H1 (cell line): ENCODE measurements around the gene PTPN1. TPM values are rescaled to one million over a fixed set of nuclear protein-coding genes. Genes with fewer than 3 reads are reported as not detected.

Experiments
- CTCF ChIA-PET: fragments of 300-600 bp; sonication (Branson Sonifier 250); formaldehyde crosslinking; loops from one replicate; lab custom pipeline; 2021; ENCODE audit not compliant: partially characterized antibody; lab: Charles Lee
- POLR2A ChIA-PET: fragments of 300-600 bp; sonication (Branson Sonifier 250); formaldehyde crosslinking; loops from one replicate; lab custom pipeline; 2021; ENCODE audit warnings: inconsistent platforms; ENCODE audit not compliant: partially characterized antibody; lab: Charles Lee
- DNase-seq, 2 experiments: peaks; one replicate each; pipeline versions ENCODE4 v3.0.0 to v3.0.0-alpha.2; 2010 to 2022; ENCODE audit warnings: low spot score in 2 of 2, low read depth in 1 of 2, mixed read lengths in 1 of 2
- FAIRE-seq: peaks from 2 replicates; lab custom pipeline; 2011; peaks lifted over from hg19 to GRCh38; lab: Jason Lieb, UNC
- H2AFZ ChIP-seq: 2 replicates; pipeline ENCODE4 v1.8.1; 2012; ENCODE audit warnings: low read length, inconsistent platforms
- H2AK5ac ChIP-seq: 2 replicates; pipeline ENCODE4 v1.6.1; 2013; ENCODE audit warnings: low read depth, low read length
- H2BK120ac ChIP-seq: replicated peaks from 2 replicates; pipeline ENCODE3; 2013; ENCODE audit warnings: low read depth, low read length, inconsistent platforms
- H2BK12ac ChIP-seq: 2 replicates; pipeline ENCODE4 v1.6.1; 2013; ENCODE audit warnings: low read depth, low read length
- H2BK15ac ChIP-seq: 2 replicates; pipeline ENCODE4 v1.6.1; 2013; ENCODE audit warnings: low read length
- H2BK20ac ChIP-seq: 2 replicates; pipeline ENCODE4 v1.6.1; 2013; ENCODE audit warnings: low read length
- H2BK5ac ChIP-seq: 2 replicates; pipeline ENCODE4 v1.6.1; 2013; ENCODE audit warnings: low read depth, low read length
- H3K14ac ChIP-seq: 2 replicates; pipeline ENCODE4 v1.6.1; 2013; ENCODE audit warnings: inconsistent platforms; ENCODE audit not compliant: insufficient read length
- H3K18ac ChIP-seq: 2 replicates; pipeline ENCODE4 v1.6.1; 2013; ENCODE audit warnings: low read length; ENCODE audit errors: extremely low read depth
- H3K23ac ChIP-seq: 2 replicates; pipeline ENCODE4 v1.6.1; 2013; ENCODE audit warnings: inconsistent platforms; ENCODE audit not compliant: insufficient read length
- H3K23me2 ChIP-seq: 2 replicates; pipeline ENCODE4 v1.6.1; 2013; ENCODE audit warnings: low read depth, low read length
- H3K27ac ChIP-seq: 2 replicates; pipeline ENCODE4 v1.6.1; 2011; ENCODE audit warnings: low read depth, low read length, inconsistent platforms
- H3K27me3 ChIP-seq, 4 experiments: replicated peaks in 1 of 4; 1 replicate in 1 of 4; 2 replicates in 3 of 4; pipeline versions ENCODE4 v1.6.1 to v1.8.1; 2011 to 2013; ENCODE audit warnings: low read length in 3 of 4, mild to moderate bottlenecking in 3 of 4, inconsistent platforms in 2 of 4, mixed read lengths in 2 of 4, moderate library complexity in 1 of 4; ENCODE audit not compliant: control insufficient read depth in 3 of 4, insufficient read depth in 3 of 4; ENCODE audit errors: extremely low read depth in 1 of 4
- H3K36me3 ChIP-seq, 4 experiments: 2 replicates each; pipeline versions ENCODE4 v1.6.1 to v1.8.1; 2011 to 2013; ENCODE audit warnings: mild to moderate bottlenecking in 4 of 4, low read length in 3 of 4, moderate library complexity in 2 of 4, control low read depth in 1 of 4, inconsistent platforms in 1 of 4; ENCODE audit not compliant: insufficient read depth in 4 of 4, control insufficient read depth in 2 of 4
- H3K4ac ChIP-seq: replicated peaks from 2 replicates; pipeline ENCODE3; 2013; ENCODE audit warnings: low read length, low read depth, mixed read lengths, inconsistent platforms; ENCODE audit not compliant: insufficient read length
- H3K4me1 ChIP-seq, 4 experiments: replicated peaks in 1 of 4; 1 replicate in 1 of 4; 2 replicates in 3 of 4; pipeline versions ENCODE4 v1.6.1 to v1.8.1; 2011 to 2013; ENCODE audit warnings: low read length in 3 of 4, inconsistent platforms in 2 of 4, mixed read lengths in 1 of 4; ENCODE audit not compliant: insufficient read depth in 4 of 4, control insufficient read depth in 3 of 4
- H3K4me2 ChIP-seq, 2 experiments: 2 replicates each; pipeline versions ENCODE4 v1.6.1 to v1.8.1; 2011 to 2013; ENCODE audit warnings: low read depth in 2 of 2, low read length in 2 of 2, control low read depth in 1 of 2, inconsistent platforms in 1 of 2, mild to moderate bottlenecking in 1 of 2; ENCODE audit not compliant: insufficient read depth in 1 of 2
- H3K4me3 ChIP-seq, 4 experiments: fragments of 200-600, 300-600 bp in 1 of 4; sonication (generic), shearing (Covaris generic), sonication (Bioruptor Twin) in 1 of 4; 2 replicates each; pipeline versions ENCODE4 v1.5.1 to v1.8.1; 2011 to 2016; ENCODE audit warnings: low read length in 4 of 4, low read depth in 3 of 4, control low read depth in 2 of 4, inconsistent platforms in 2 of 4, mild to moderate bottlenecking in 2 of 4, mixed read lengths in 1 of 4, moderate library complexity in 1 of 4; ENCODE audit not compliant: insufficient read depth in 2 of 4; ENCODE audit errors: extremely low read depth in 1 of 4
- H3K56ac ChIP-seq: replicated peaks from 2 replicates; pipeline ENCODE3; 2013; ENCODE audit warnings: low read depth, mild to moderate bottlenecking, mixed read lengths, low read length, inconsistent platforms; ENCODE audit not compliant: insufficient read length
- H3K79me1 ChIP-seq: 2 replicates; pipeline ENCODE4 v1.6.1; 2013; ENCODE audit warnings: low read depth, low read length, control low read depth
- H3K79me2 ChIP-seq, 2 experiments: 2 replicates each; pipeline versions ENCODE4 v1.6.1 to v1.8.1; 2012 to 2013; ENCODE audit warnings: low read length in 2 of 2, mild to moderate bottlenecking in 2 of 2, inconsistent platforms in 1 of 2; ENCODE audit not compliant: insufficient read depth in 2 of 2, control insufficient read depth in 1 of 2
- H3K9ac ChIP-seq, 4 experiments: replicated peaks in 1 of 4; 1 replicate in 1 of 4; 2 replicates in 3 of 4; pipeline versions ENCODE4 v1.6.1 to v1.8.1; 2011 to 2013; ENCODE audit warnings: low read depth in 3 of 4, low read length in 3 of 4, control low read depth in 2 of 4, mild to moderate bottlenecking in 2 of 4, moderate library complexity in 2 of 4, inconsistent platforms in 1 of 4; ENCODE audit errors: extremely low read depth in 1 of 4
- H3K9me3 ChIP-seq, 2 experiments: 2 replicates each; pipeline versions ENCODE4 v1.6.1 to v1.8.1; 2012 to 2013; ENCODE audit warnings: mild to moderate bottlenecking in 2 of 2, moderate library complexity in 2 of 2, control low read depth in 1 of 2, inconsistent platforms in 1 of 2, low read depth in 1 of 2, low read length in 1 of 2, mixed read lengths in 1 of 2; ENCODE audit not compliant: insufficient read depth in 2 of 2
- H4K20me1 ChIP-seq, 2 experiments: replicated peaks in 1 of 2; 2 replicates each; pipeline versions ENCODE3 to v1.8.1; 2011 to 2013; ENCODE audit warnings: inconsistent platforms in 2 of 2, low read length in 2 of 2, mild to moderate bottlenecking in 1 of 2; ENCODE audit not compliant: insufficient read depth in 2 of 2, control insufficient read depth in 1 of 2
- H4K5ac ChIP-seq: 2 replicates; pipeline ENCODE4 v1.6.1; 2013; ENCODE audit warnings: low read length, low read depth, mixed read lengths, inconsistent platforms; ENCODE audit not compliant: insufficient read length
- H4K8ac ChIP-seq: 2 replicates; pipeline ENCODE4 v1.8.0; 2013; ENCODE audit warnings: mild to moderate bottlenecking, moderate library complexity, low read length, inconsistent platforms; ENCODE audit not compliant: insufficient read depth; ENCODE audit errors: extremely low read depth
- H4K91ac ChIP-seq: replicated peaks from 2 replicates; pipeline ENCODE3; 2013; ENCODE audit warnings: low read length, mixed read lengths, inconsistent platforms; ENCODE audit not compliant: insufficient read length
- CREB1 ChIP-seq: IDR thresholded peaks from 2 replicates; pipeline ENCODE4 v1.6.1; 2012; ENCODE audit warnings: inconsistent platforms
- KDM1A ChIP-seq: fragments of 200-600, 300-600 bp; sonication (generic); IDR thresholded peaks from 2 replicates; pipeline ENCODE4 v1.7.1; 2016; ENCODE audit warnings: mild to moderate bottlenecking, low read length, borderline replicate concordance
- RAD21 ChIP-seq, 2 experiments: IDR thresholded peaks in 1 of 2; conservative IDR thresholded peaks in 1 of 2; 2 replicates each; pipeline ENCODE4 v1.6.1; 2011; ENCODE audit warnings: low read depth in 2 of 2, low read length in 2 of 2, improper control_type of control experiment in 1 of 2, inconsistent platforms in 1 of 2, mild to moderate bottlenecking in 1 of 2, moderate library complexity in 1 of 2
- WGBS, 2 experiments: shearing (Covaris generic) in 1 of 2; methylation state at CpG; one replicate each; pipeline versions ENCODE4 v1.1.6 to v1.1.7; 2013 to 2015; ENCODE audit warnings: low lambda C conversion rate in 2 of 2, mixed read lengths in 2 of 2, inconsistent platforms in 1 of 2, low coverage in 1 of 2, missing lambda C conversion rate in 1 of 2; ENCODE audit not compliant: insufficient replicate concordance in 2 of 2, insufficient coverage in 1 of 2, insufficient read length in 1 of 2; ENCODE audit errors: extremely low coverage in 1 of 2, missing lambda C conversion rate in 1 of 2; 5-methylcytosine and 5-hydroxymethylcytosine counted together
- polyA plus RNA-seq, 7 experiments: library from polyadenylated mRNA; depleted of rRNA in 3 of 7; stranded (reverse) in 5 of 7; unstranded in 2 of 7; fragments of >200 nt in 5 of 7; fragments of 200-250 nt in 2 of 7; gene quantifications; 1 replicate in 5 of 7; 2 replicates in 1 of 7; 4 replicates in 1 of 7; pipeline versions ENCODE4 v1.2.1 to v1.2.3, GENCODE V29; 2011 to 2013; ENCODE audit warnings: missing spikeins in 2 of 7, mixed read lengths in 2 of 7
- total RNA-seq: library from RNA; stranded (reverse); fragmentation: NEBNext Ultra II Directional; extraction: Animal tissue kit (Norgen Biotek cat#: 25700); gene quantifications from 2 replicates; pipeline ENCODE4 v1.2.1, GENCODE V29; 2021

The PTPN1 gene
- total and polyA plus RNA-seq, 2 of the 8 experiments (the other 6 are each of a cell fraction or from before 2014, with no cell fraction given), result 18.6 to 32.1 TPM

GRCh38 chr20:50471231-50471630, 39.0 kb upstream of the PTPN1 start:
- Histone ChIP-seq H2BK5ac (no peak overlapping the region), H4K91ac (no peak overlapping the region), H3K23me2 (no peaks in the 10 kb centered on the region), H3K79me1 (no peaks in the 10 kb centered on the region), H3K9ac (no peak overlapping the region), H3K56ac (no peak overlapping the region), H2AFZ (no peak overlapping the region), H4K8ac (no peak overlapping the region), H2BK20ac (no peak overlapping the region), H3K14ac (no peak overlapping the region), H4K5ac (no peak overlapping the region), H2AK5ac (no peak overlapping the region), H2BK12ac (no peak overlapping the region), H3K79me2 (no peaks in the 10 kb centered on the region), H3K18ac (no peak overlapping the region), H2BK15ac (no peak overlapping the region), H2BK120ac (no peak overlapping the region), H3K4me3 (no peak overlapping the region), H3K9me3 (no peaks in the 10 kb centered on the region), H3K23ac (no peak overlapping the region), H3K36me3 (no peaks in the 10 kb centered on the region), H3K27me3 (no peaks in the 10 kb centered on the region), H4K20me1 (no peaks in the 10 kb centered on the region), H3K27ac (no peak overlapping the region), H3K4me1 (no peaks in the 10 kb centered on the region), H3K4ac (no peak overlapping the region), H3K4me2 (no peak overlapping the region)
- TF ChIP-seq CREB1 (no peak), RAD21 (IDR thresholded peaks at IDR 0.05 in 1 of 2, conservative IDR thresholded peaks at IDR 0.05 in 1 of 2; ENCODE audit: low read depth in 2 of 2, low read length in 2 of 2) (no peak), KDM1A (no peak)
- FAIRE-seq (no peak), DNase-seq (no peak)
- WGBS, 2 experiments, result 78% methylated on average over 1 of the region's 1 CpG; no CpG with 5 or more reads in 1 of the 2 experiments
- ChIA-PET CTCF (interaction anchor here (0.7 to 2.3 kb wide), 6 partner anchors 9 to 167 kb away, joined by 3 to 6 read pairs (median 3); no protein-coding TSS in a partner anchor), POLR2A (interaction anchor here (1.1 kb wide), 1 partner anchor 279 kb away, joined by 3 read pairs; no protein-coding TSS in a partner anchor)
